Measurements from ENCODE around the gene SBF2. TPM values are rescaled to one million over a fixed set of nuclear protein-coding genes. Genes with fewer than 3 reads are reported as not detected.

The SBF2 gene
- total RNA-seq, 4 donors from 2014 or later: 44.6 to 59.4 (median 53.4) TPM

DNA sequence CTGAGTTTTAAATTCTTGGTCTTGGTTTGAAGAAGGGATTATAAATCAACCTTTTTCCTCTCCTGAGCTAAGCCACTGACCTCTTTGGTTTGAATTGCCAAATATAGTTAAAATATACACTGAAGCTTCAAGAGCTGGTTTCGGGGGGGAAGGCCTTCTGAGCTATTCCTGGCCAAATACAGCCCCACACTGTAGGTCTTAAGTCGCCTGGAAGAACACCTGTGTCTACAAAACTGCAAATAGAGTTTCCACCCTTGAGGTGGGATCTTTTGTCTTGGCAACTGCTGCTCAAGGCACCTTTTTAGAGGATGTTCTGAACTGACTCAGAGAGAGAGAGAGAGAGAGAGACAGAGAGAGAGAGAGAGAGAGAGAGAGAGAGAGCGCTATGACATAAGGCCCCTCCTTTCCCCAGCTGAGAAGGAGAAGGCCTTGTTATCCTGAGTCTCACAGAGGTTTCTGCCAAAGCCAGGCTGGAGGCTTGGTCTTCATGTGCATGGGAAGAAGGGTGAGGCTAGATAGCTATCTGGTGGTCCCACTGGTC, 16.4 kb upstream of the SBF2 start:
- H3K9me3 ChIP-seq: no peaks in the 10 kb centered on the region
- no peaks in the 10 kb centered on the region for H3K36me3 ChIP-seq
- no peak for DNase-seq (ENCODE audit: extremely low spot score)
- TF ChIP-seq POLR2AphosphoS5 (IDR thresholded peaks at IDR 0.05) (peak in 1 of 2 donors; percentile 14), POLR2A (IDR thresholded peaks at IDR 0.05; ENCODE audit: low read depth) (no peak)
- TF ChIP-seq, protein P1, sequence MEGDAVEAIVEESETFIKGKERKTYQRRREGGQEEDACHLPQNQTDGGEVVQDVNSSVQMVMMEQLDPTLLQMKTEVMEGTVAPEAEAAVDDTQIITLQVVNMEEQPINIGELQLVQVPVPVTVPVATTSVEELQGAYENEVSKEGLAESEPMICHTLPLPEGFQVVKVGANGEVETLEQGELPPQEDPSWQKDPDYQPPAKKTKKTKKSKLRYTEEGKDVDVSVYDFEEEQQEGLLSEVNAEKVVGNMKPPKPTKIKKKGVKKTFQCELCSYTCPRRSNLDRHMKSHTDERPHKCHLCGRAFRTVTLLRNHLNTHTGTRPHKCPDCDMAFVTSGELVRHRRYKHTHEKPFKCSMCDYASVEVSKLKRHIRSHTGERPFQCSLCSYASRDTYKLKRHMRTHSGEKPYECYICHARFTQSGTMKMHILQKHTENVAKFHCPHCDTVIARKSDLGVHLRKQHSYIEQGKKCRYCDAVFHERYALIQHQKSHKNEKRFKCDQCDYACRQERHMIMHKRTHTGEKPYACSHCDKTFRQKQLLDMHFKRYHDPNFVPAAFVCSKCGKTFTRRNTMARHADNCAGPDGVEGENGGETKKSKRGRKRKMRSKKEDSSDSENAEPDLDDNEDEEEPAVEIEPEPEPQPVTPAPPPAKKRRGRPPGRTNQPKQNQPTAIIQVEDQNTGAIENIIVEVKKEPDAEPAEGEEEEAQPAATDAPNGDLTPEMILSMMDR (IDR thresholded peaks at IDR 0.05): no peak
- H3K4me3 ChIP-seq: no peak overlapping the region
- peak overlapping the region in 3 of 4 donors; percentile 8 to 95 (median 22) for H3K27ac ChIP-seq (replicated peaks in 1 of 4)
- WGBS: 90% methylated on average over 3 of the region's 3 CpGs
- intact Hi-C loops (cut with DNase I): no loop called here
- peaks cover 0 to 3% (median 0%) of the 10 kb centered on the region in 4 donors for H3K27me3 ChIP-seq
- peaks cover 39 to 61% (median 46%) of the 10 kb centered on the region in 4 donors for H3K4me1 ChIP-seq

DNA sequence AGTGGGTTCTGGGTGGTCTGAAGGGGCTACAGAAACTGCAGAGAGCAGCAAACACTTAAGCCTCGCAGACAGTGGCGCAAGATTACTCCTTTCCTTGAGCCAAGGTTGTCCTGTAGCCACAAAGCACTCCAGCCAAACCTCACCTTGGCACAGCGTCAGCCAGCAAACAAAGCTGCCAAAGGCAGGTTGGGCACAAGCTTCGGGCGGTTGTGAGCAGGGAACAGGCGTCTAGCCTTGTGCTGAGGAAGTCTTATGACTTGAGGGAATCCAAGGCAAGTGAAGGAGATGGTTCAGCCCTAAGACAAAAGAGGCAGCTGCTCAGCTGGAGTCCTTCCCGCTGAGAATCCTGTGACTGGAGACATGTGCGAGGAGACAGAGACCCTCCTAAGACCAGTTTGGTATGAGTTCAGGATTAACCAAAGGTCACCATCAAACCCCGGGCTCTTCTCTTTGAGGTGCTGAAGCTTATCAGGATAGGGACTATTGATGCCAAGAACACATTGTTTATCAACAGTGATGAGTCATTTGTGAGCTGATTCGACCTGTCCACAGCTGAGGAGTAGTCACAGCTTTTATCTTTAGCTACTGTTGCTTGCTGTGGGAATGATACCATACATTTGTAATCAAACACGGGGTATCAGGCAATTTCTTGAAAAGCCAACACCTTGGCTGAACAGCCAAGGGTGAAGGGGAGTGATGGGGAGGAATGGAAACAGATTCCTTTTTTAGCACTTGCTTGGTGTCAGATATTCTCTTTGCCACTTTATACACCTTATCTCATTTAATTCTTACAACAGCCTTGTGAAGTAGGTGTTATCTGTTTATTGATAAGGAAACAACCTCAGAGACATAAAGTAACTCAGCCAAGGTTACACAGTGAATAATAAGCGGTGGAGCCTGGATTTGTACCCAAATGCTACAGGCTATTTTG, 15.4 kb upstream of the SBF2 start:
- Histone ChIP-seq H3K27me3 (peaks cover 0 to 5% (median 0%) of the 10 kb centered on the region in 4 donors), H3K9me3 (no peaks in the 10 kb centered on the region), H3K4me1 (peaks cover 39 to 64% (median 51%) of the 10 kb centered on the region in 4 donors), H3K4me3 (peak overlapping the region in 1 of 4 donors; percentile 9), H3K27ac (replicated peaks in 1 of 4) (peak overlapping the region; percentile 45 to 95 (median 92)), H3K36me3 (no peaks in the 10 kb centered on the region)
- WGBS: 70% methylated on average over 12 of the region's 12 CpGs
- intact Hi-C loops (cut with DNase I): loop anchor here (5.0 to 10.0 kb wide), 3 partner anchors 317 to 552 kb away; no protein-coding TSS in a partner anchor
- TF ChIP-seq POLR2AphosphoS5 (IDR thresholded peaks at IDR 0.05): peak; percentile 66 to 77
- no peak for TF ChIP-seq POLR2A (IDR thresholded peaks at IDR 0.05; ENCODE audit: low read depth)
- DNase-seq (ENCODE audit: extremely low spot score): peak; percentile 92

DNA sequence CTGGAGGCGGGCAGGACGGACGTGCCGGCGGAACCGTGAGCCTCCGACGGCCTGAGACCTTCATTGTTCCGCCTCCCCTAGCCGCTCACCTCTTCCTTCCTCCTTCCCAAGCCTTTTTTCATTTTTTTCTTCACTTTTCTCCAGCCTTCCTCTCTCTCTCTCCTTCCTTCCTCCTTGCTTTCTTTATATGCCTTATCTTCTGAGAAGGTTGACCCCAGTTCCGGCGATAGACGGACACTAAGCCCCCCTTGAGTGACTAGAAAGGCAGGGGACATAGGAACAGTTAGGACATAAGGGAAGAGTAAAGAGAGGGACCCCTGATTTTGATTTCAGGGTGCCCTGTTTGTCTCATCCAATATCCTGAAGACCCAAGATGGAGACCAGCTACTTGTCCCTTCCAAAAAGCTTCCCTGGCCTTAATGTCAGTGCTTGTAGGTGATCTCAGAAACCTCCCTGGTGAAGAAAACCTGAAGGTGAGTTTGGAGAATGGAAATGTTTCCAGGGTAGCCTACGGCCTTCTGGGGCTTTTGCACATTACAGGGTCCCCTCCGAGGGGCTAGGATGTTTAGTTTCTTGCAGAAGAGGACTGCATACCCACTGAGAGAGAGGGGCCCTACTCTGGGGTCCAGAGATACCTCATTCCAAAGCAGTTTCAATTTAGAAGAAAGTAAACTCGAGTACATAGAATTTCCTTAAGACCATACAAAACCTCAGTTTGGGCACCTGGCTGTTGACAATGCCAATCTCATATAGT, 14.4 kb upstream of the SBF2 start:
- intact Hi-C loops (cut with DNase I): loop anchor here (5.0 to 10.0 kb wide), 3 partner anchors 316 to 551 kb away; no protein-coding TSS in a partner anchor
- Histone ChIP-seq H3K4me1 (peaks cover 45 to 73% (median 61%) of the 10 kb centered on the region in 4 donors), H3K27me3 (peaks cover 0 to 5% (median 0%) of the 10 kb centered on the region in 4 donors), H3K36me3 (no peaks in the 10 kb centered on the region), H3K27ac (replicated peaks in 1 of 4) (peak overlapping the region; percentile 91 to 95 (median 93)), H3K9me3 (no peaks in the 10 kb centered on the region), H3K4me3 (peak overlapping the region; percentile 64 to 85 (median 81))
- no peak for DNase-seq (ENCODE audit: extremely low spot score)
- WGBS: 30% methylated on average over 16 of the region's 16 CpGs
- TF ChIP-seq POLR2AphosphoS5 (IDR thresholded peaks at IDR 0.05) (peak in 1 of 2 donors; percentile 80), EP300 (IDR thresholded peaks at IDR 0.05) (no peak), POLR2A (IDR thresholded peaks at IDR 0.05; ENCODE audit: low read depth) (no peak)
- TF ChIP-seq, protein P1 (IDR thresholded peaks at IDR 0.05): no peak

DNA sequence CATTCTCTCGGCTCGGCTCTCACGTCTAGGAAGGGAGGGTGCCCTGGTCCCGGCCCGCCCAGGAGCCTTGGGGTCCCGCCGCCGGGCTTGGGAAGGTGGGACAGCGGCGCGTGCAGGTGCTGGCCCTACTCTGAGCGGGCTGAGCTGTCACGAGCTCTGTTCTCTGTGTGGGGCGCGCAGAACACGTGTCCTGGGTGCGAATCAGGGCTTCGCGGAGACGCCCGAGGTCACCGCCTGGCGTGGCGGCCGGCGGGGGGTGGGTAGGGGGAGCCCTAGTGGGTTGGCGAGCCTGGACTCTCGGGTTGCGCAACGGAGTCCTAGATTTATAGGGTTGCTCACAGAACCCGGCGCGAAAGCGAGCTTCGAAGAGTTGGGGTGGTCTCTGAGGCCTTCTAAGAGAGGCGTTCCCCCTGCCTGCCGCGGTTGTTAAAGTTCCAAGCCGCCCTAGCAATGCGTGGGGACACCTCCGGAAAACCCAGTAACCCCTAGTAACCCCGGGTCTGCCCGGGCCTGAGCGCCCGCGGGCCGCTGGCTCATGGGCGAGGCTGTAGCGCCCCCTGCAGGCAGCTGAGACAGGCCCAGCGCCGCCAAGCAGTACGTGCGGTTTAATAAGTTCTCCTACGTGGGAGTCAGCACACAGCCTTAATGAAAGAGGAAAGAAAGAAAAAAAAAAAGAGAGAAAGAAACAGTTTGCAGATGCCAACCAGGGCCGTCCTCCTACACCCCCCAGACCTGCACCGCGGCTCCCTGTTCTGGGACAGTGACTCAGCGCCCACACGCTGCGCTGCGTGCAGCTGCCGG, 13.6 kb upstream of the SBF2 start:
- intact Hi-C loops (cut with DNase I): loop anchor here (2.0 to 10.0 kb wide), 4 partner anchors 99 to 550 kb away; no protein-coding TSS in a partner anchor
- Histone ChIP-seq H3K4me3 (peak overlapping the region; percentile 64 to 85 (median 81)), H3K36me3 (no peaks in the 10 kb centered on the region), H3K27ac (replicated peaks in 1 of 4) (peak overlapping the region; percentile 91 to 95 (median 93)), H3K9me3 (no peaks in the 10 kb centered on the region), H3K4me1 (peaks cover 46 to 77% (median 63%) of the 10 kb centered on the region in 4 donors), H3K27me3 (peaks cover 0 to 5% (median 0%) of the 10 kb centered on the region in 4 donors)
- 7% methylated on average over 40 of the region's 62 CpGs for WGBS
- TF ChIP-seq POLR2AphosphoS5 (IDR thresholded peaks at IDR 0.05): peak; percentile 28 to 73
- TF ChIP-seq POLR2A (IDR thresholded peaks at IDR 0.05; ENCODE audit: low read depth): no peak
- TF ChIP-seq EP300 (IDR thresholded peaks at IDR 0.05): no peak
- TF ChIP-seq, protein P1 (IDR thresholded peaks at IDR 0.05): peak; percentile 96 to 99 (median 98)
- peak; percentile 94 for DNase-seq (ENCODE audit: extremely low spot score)
